Stomach (tissue), 9 donors: ENCODE data around the gene AADACL2. TPM values are rescaled to one million over a fixed set of nuclear protein-coding genes. Genes with fewer than 3 reads are reported as not detected.

Experiments
- DNase-seq, 2 donors: peaks; one replicate each; pipeline versions ENCODE4 v3.0.0 to v3.0.0-alpha.2; 2013 to 2019
- H3K27ac ChIP-seq, 5 donors: fragments of 200-600 bp in 4 of 5; sonication (generic) in 4 of 5; one replicate each; pipeline ENCODE4 v1.5.1; 2013 to 2019; ENCODE audit warnings: mild to moderate bottlenecking in 1 of 5, moderate library complexity in 1 of 5
- H3K27me3 ChIP-seq, 3 donors: fragments of 200-600 bp; sonication (generic); one replicate each; pipeline ENCODE4 v1.5.1; 2017 to 2019; ENCODE audit warnings: mixed run types in 1 of 3
- H3K36me3 ChIP-seq, 4 donors: fragments of 200-600 bp; sonication (generic); 1 replicate in 3 of 4; 2 replicates in 1 of 4; pipeline ENCODE4 v1.5.1; 2016 to 2019
- H3K4me1 ChIP-seq, 4 donors: fragments of 200-600 bp; sonication (generic); one replicate each; pipeline ENCODE4 v1.5.1; 2016 to 2019
- H3K4me3 ChIP-seq, 4 donors: fragments of 200-600 bp; sonication (generic) in 3 of 4; one replicate each; pipeline ENCODE4 v1.5.1; 2016 to 2019; ENCODE audit warnings: mild to moderate bottlenecking in 1 of 4
- H3K9me3 ChIP-seq, 4 donors: fragments of 200-600 bp; sonication (generic); one replicate each; pipeline ENCODE4 v1.5.1; 2016 to 2019
- EP300 ChIP-seq: sonication (generic); formaldehyde crosslinking; IDR thresholded peaks from one replicate; pipeline ENCODE4 v1.6.1; 2017; ENCODE audit warnings: antibody characterized with exemption
- POLR2A ChIP-seq, 4 donors: fragments of 450-650 bp; IDR thresholded peaks; one replicate each; pipeline ENCODE4 v1.6.1; 2016; ENCODE audit warnings: antibody characterized with exemption in 4 of 4, control low read depth in 2 of 4, mild to moderate bottlenecking in 1 of 4, moderate library complexity in 1 of 4
- POLR2AphosphoS5 ChIP-seq, 3 donors: sonication (generic); formaldehyde crosslinking; IDR thresholded peaks; one replicate each; pipeline ENCODE4 v1.6.1; 2016; ENCODE audit warnings: antibody characterized with exemption in 3 of 3
- WGBS, 5 donors: extraction: QIAGEN DNeasy Blood & Tissue Kit in 3 of 5; methylation state at CpG; one replicate each; pipeline versions ENCODE4 v1.1.5 to v1.1.7; 2013 to 2018; 5-methylcytosine and 5-hydroxymethylcytosine counted together
- intact Hi-C: fragments of 100-400 bp; cut with DNase I; formaldehyde crosslinking; loops from one replicate; pipeline ENCODE4 v1.15.1; 2023; ENCODE audit warnings: low total_unique reads
- polyA plus RNA-seq, 3 donors: library from polyadenylated mRNA; stranded (reverse); fragments of 200-250 nt; gene quantifications; one replicate each; pipeline ENCODE4 v1.2.3, GENCODE V29; 2013
- total RNA-seq, 5 donors: library from RNA; depleted of rRNA; stranded (reverse); fragments of >200 nt; gene quantifications; one replicate each; pipeline versions ENCODE4 v1.1.0 to v1.2.3, GENCODE V29; 2014 to 2016
- TF ChIP-seq, protein P1 (sequence below), 7 experiments: fragments of 450-650 bp in 4 of 7; fragments of 200-600 bp in 3 of 7; sonication (generic) in 3 of 7; IDR thresholded peaks; one replicate each; pipeline ENCODE4 v1.5.1; 2016 to 2019; ENCODE audit warnings: antibody characterized with exemption in 7 of 7, control low read depth in 2 of 7, mild to moderate bottlenecking in 1 of 7
- donor health status: healthy with polysubstance abuse.
- donor health status: Bipolar disorder and iron deficiency.
- donor health status: healthy.

The AADACL2 gene
- total and polyA plus RNA-seq, 8 donors, result 0.92 TPM; not detected in 7

DNA sequence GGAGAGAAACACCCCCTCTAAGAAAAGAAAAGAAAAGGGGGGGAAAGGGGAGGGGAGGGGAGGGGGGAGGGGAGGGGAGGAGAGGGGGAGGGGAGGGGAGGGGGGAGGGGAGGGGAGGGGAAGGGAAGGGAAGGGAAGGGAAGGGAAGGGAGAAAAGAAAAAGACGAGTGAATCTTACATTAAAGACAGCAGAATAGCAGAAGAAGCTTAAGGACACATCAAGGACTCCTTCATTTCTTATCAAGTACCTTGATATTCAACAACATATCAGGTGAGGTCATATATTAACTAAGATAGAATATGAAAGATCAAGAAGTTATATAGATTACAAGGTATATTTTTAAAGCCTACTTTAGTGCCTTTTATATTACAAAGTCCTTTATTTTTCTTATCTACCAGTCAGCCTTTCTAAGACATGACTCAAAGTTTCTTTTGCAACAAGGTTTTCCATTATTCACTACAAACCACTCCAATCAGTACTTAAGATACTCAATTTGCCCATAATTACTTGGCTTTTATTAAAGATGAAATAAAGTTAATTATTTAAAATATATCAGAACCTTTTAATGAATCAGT is 62.5 kb downstream of the AADACL2 start:
- intact Hi-C loops, result no loop called here

DNA sequence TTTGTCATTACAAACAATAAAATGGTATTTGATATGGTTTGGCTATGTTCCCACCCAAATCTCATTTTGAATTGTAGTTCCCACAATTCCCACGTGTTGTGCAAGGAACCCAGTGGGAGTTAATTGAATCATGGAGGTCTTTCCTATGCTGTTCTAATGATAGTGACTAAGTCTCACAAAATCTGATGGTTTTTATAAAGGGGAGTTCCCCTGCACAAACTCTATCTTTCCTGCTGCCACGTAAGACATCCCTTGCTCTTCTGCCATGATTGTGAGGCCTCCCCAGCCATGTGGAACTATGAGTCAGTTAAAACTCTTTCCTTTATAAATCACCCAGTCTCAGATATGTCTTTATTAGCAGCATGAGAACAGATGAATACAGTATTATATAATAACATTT is 64.7 kb downstream of the AADACL2 start:
- Histone ChIP-seq H3K27me3 (no peaks in the 10 kb centered on the region), H3K9me3 (no peaks in the 10 kb centered on the region), H3K36me3 (no peaks in the 10 kb centered on the region), H3K4me3 (no peak overlapping the region), H3K4me1 (peaks cover 0 to 12% (median 4%) of the 10 kb centered on the region in 4 donors), H3K27ac (no peak overlapping the region)
- intact Hi-C loops, result no loop called here
- DNase-seq, result no peak
- 62 to 77% (median 65%) methylated on average over 2 of the region's 2 CpGs for WGBS, 5 donors
- TF ChIP-seq, protein P1, sequence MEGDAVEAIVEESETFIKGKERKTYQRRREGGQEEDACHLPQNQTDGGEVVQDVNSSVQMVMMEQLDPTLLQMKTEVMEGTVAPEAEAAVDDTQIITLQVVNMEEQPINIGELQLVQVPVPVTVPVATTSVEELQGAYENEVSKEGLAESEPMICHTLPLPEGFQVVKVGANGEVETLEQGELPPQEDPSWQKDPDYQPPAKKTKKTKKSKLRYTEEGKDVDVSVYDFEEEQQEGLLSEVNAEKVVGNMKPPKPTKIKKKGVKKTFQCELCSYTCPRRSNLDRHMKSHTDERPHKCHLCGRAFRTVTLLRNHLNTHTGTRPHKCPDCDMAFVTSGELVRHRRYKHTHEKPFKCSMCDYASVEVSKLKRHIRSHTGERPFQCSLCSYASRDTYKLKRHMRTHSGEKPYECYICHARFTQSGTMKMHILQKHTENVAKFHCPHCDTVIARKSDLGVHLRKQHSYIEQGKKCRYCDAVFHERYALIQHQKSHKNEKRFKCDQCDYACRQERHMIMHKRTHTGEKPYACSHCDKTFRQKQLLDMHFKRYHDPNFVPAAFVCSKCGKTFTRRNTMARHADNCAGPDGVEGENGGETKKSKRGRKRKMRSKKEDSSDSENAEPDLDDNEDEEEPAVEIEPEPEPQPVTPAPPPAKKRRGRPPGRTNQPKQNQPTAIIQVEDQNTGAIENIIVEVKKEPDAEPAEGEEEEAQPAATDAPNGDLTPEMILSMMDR (IDR thresholded peaks at IDR 0.05), result no peak

More for the DNA sequence above, 62.5 kb downstream of the AADACL2 start:
- Histone ChIP-seq H3K4me3 (no peak overlapping the region), H3K27ac (no peak overlapping the region), H3K9me3 (no peaks in the 10 kb centered on the region), H3K4me1 (peaks cover 0 to 18% (median 9%) of the 10 kb centered on the region in 4 donors), H3K36me3 (no peaks in the 10 kb centered on the region), H3K27me3 (no peaks in the 10 kb centered on the region)
- 42 to 70% (median 64%) methylated on average over 1 of the region's 1 CpG for WGBS, 5 donors
- TF ChIP-seq POLR2AphosphoS5 (IDR thresholded peaks at IDR 0.05) (no peak), EP300 (no peak), POLR2A (IDR thresholded peaks at IDR 0.05) (no peak)
- TF ChIP-seq, protein P1 (IDR thresholded peaks at IDR 0.05), result no peak
- DNase-seq, result no peak

DNA sequence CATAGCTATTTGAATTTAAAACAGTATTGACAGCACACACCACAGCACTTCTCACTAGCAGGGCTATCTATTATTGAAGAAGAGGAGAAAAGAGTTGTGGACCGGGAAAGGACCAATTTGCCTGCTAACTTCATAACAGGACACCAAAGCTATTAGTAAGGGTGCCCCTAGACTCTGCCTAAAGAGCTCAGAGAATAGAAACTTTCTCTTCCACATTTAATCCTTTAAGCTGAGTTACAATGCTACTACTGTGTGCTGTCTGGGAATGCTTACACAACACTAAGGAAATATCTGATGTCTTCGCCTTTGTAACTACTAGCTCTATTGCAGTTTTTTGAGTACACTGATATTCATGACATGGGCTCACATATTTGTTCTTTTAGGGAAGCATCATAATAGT is 66.7 kb downstream of the AADACL2 start:
- H3K27me3 ChIP-seq, result no peaks in the 10 kb centered on the region
- intact Hi-C loops, result no loop called here
- TF ChIP-seq EP300 (no peak), POLR2AphosphoS5 (IDR thresholded peaks at IDR 0.05) (no peak)
- no peak overlapping the region for H3K27ac ChIP-seq
- H3K4me3 ChIP-seq, result no peak overlapping the region
- no peaks in the 10 kb centered on the region for H3K36me3 ChIP-seq
- no peaks in the 10 kb centered on the region for H3K9me3 ChIP-seq
- 63 to 85% (median 78%) methylated on average over 2 of the region's 2 CpGs for WGBS, 5 donors
- DNase-seq, result no peak
- peaks cover 0 to 6% (median 0%) of the 10 kb centered on the region in 4 donors for H3K4me1 ChIP-seq

DNA sequence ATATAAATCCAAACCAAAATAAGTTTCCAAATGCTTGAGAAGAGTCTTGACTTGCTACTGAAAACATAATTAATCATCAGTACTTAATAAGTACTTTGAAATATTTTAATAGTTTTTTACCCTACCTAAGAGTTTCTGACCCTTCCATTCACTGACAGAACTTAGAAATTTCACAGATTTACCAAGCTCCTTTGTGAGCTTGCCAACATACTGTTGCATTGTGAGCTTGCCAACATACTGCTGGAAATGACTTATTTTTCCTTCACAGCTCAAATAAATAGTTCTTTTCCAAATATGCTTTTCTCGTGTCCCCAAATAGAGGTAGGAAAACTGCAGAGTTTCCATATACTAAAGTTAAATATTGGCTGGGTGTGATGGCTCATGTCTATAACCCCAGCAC is 70.5 kb downstream of the AADACL2 start:
- no peaks in the 10 kb centered on the region for H3K36me3 ChIP-seq
- WGBS, 5 donors, result 19 to 36% (median 26%) methylated on average over 1 of the region's 1 CpG
- H3K27ac ChIP-seq, result no peak overlapping the region
- TF ChIP-seq EP300 (no peak), POLR2AphosphoS5 (IDR thresholded peaks at IDR 0.05) (no peak), POLR2A (IDR thresholded peaks at IDR 0.05) (no peak)
- TF ChIP-seq, protein P1 (IDR thresholded peaks at IDR 0.05), result no peak
- H3K4me3 ChIP-seq, result no peak overlapping the region
- H3K27me3 ChIP-seq, result no peaks in the 10 kb centered on the region
- DNase-seq, result peak in 1 of 2 donors; percentile 25
- intact Hi-C loops, result no loop called here
- H3K9me3 ChIP-seq, result peaks cover 0 to 15% (median 9%) of the 10 kb centered on the region in 4 donors
- peaks cover 0 to 2% (median 0%) of the 10 kb centered on the region in 4 donors for H3K4me1 ChIP-seq

DNA sequence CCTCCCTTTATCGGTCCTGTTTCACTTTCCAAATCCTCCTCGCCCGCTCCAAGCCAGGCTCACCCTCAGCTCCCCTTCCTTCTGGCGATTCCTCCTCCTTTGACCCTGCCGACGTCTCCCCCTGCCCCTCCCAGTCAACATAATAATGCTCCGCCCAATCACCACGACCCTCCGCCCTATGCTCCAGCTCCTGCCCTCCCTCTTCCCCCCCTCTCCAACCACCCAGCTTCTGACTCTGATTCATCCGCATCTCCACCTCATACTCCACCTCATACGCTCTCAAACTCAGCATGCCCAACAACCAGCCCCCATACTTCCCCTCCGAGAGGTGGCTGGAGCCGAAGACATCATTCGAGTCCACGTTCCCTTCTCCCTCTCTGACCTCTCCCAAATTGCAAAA is 73.1 kb downstream of the AADACL2 start:
- WGBS, 5 donors, result 89 to 95% (median 94%) methylated on average over 15 of the region's 15 CpGs
- intact Hi-C loops, result no loop called here
- peaks cover 0 to 2% (median 0%) of the 10 kb centered on the region in 4 donors for H3K4me1 ChIP-seq
- no peak for DNase-seq
- no peak overlapping the region for H3K27ac ChIP-seq
- H3K4me3 ChIP-seq, result no peak overlapping the region
- H3K27me3 ChIP-seq, result no peaks in the 10 kb centered on the region
- peaks cover 0 to 26% (median 12%) of the 10 kb centered on the region in 4 donors for H3K9me3 ChIP-seq
- H3K36me3 ChIP-seq, result no peaks in the 10 kb centered on the region
- TF ChIP-seq, protein P1 (IDR thresholded peaks at IDR 0.05), result no peak
- TF ChIP-seq POLR2A (IDR thresholded peaks at IDR 0.05) (no peak), POLR2AphosphoS5 (IDR thresholded peaks at IDR 0.05) (no peak), EP300 (no peak)
